Hematopoietic multipotent progenitor cell treated with erythropoietin and hydrocortisone succinate and interleukin-3 and kit ligand, for 6 days (in vitro differentiated cells): ENCODE data around the gene ESRRB.

ENCODE experiments used
- DNase-seq: peaks from one replicate; pipeline ENCODE4 v3.0.0-alpha.2; 2015

Gene ESRRB

DNA sequence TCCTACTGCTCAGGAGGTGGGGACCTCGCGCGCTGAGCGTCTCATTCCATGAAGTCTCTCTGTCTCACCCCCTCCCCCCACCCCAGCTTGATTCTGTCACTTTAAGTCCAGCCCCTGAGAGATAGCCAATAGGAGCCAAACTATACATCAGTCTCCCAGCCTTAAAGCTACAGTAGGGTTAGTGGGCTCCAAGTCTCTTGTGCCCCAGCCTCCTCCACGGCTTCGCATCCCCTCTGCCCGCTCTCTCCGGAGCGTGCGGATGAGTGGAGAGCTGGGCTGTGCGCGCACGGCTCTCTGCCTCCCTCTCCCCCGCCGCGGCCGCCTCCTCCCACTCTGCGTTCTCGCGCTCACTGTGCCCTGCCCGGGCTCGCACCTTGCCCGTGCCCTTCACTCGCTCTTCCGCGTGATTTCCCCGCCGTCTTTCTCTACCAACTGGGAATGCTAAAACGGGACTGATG is at the start of gene ESRRB:
TSS of gene ESRRB (plus strand) at position 191 of the 458 bp plus-strand sequence. CDS start at position 456, 265 bp downstream.
- DNase-seq, result peak; percentile 9

DNA sequence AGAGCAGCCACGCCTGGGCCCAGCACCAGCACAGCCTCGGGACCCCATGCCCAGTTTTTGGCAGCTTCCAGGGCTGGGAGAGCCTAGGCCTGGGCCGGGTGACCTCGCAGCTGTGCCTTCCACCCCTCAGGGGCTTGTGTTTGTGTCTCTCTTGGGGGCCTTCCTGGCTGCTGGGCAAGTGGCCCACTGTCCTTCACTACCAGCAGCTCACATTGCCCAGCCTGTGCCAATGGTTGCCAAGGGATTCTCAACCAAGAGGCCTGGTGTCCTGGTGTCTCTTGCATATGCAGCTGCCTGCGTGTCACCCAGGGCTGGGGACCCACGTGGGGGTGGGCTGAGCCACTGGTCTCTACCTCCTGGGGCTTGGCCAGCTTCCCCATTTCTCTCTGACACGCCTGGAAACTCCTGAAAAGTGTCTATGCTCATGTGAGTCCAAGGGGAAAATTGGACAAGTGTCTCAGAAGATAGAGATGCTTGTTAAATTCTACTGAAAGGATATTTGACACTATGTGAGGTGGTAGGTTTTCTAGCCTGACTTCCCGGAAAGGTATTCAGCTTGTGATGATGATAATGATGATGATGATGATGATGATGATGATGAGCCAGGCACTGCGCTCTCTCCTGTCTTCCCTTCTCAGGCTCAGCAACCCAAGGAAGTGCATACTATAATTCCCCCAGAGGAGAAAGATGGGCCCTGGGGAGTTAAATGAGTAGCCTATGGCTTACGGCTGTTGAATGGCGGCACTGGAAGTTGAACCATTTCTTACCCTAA is 48.8 kb upstream of the ESRRB start:
- no peak for DNase-seq

DNA sequence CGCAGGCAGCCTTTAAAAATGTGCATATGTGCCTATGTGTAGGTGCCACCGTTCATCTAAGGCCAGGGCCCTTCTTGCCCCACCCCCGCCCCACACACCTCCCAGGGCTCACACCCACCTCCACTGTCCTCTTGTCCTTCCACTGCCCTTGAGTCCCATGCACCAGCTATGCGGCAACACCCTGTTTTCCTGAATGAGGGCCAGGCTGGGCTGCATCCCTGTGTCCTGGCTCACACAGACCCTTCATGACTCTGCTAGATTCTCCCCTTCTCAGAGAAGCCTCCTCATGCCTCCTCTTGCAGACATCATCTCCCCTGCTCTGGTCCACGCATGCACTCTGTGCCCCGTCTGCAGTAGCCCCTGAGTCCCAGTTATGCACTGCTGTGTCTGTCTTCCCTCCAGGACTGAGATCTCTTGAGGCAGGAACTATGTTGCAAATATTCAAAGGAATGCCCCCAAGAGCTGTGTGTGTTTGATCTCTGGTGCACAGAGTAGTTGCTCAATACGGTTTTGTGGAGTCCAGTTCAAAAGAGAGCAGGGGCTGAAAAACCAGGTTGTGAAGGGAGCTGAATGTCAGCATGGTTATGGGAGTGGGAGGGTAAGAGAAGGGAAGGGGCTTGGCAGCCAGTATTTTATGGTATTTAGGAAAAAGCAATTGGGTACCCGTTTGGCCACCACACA is 47.3 kb upstream of the ESRRB start:
- DNase-seq, result no peak

DNA sequence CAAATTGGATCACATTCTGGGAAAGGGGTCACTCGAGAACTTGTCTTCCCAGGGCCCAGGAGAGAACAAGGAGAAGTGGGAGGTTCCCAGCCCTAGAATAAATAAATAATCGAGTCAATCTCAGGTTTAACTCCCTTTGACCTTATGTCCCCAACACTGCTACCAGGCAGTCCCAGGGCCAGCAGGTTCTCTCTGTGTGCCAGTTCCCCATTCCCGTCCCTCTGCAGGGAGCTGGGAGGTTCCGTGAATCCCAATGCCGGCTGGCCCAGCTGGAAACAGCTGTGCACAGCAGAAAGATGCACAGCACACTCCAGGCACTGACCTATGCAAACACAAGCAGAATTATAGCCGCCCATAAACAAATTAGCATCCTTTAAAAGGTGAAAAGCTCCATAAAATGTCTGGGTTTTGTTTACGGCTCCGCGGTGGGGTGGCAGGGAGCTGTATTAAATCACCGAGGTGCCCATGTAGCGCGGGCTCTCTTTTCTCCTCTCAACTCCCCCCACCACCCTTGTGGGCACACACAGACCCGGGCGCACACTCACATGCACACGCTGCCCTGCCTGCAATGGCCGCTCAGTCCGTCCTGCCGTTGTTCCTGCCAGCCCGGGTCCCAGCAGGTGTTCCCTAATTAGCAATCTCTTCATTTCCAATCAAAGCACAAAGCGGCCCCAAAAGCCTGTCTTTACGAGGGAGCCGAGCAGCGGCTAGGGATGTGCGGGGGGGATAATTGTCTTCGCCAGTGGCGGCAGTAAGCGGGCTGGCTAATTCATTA is 46.6 kb upstream of the ESRRB start:
- no peak for DNase-seq

DNA sequence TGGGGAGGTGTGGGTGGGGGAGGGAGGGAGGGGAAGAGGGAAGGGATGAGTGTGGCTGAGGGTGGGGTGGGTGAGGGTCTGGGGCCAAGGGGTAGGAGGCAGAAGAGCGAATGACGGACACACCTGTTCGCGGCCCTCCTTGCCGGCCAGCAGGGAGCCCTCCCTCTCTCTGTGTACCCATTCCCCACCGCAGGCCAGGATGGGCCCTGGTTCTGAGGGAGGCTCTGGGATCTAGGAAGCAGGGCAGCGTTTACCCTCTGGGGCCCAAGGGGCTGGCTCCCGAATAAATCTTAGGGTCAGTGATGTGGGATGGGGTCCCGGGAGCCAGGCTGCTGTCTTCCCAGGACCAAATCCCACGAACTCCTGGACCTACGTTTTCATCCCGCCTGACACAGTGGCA is 46.0 kb upstream of the ESRRB start:
- DNase-seq, result no peak

DNA sequence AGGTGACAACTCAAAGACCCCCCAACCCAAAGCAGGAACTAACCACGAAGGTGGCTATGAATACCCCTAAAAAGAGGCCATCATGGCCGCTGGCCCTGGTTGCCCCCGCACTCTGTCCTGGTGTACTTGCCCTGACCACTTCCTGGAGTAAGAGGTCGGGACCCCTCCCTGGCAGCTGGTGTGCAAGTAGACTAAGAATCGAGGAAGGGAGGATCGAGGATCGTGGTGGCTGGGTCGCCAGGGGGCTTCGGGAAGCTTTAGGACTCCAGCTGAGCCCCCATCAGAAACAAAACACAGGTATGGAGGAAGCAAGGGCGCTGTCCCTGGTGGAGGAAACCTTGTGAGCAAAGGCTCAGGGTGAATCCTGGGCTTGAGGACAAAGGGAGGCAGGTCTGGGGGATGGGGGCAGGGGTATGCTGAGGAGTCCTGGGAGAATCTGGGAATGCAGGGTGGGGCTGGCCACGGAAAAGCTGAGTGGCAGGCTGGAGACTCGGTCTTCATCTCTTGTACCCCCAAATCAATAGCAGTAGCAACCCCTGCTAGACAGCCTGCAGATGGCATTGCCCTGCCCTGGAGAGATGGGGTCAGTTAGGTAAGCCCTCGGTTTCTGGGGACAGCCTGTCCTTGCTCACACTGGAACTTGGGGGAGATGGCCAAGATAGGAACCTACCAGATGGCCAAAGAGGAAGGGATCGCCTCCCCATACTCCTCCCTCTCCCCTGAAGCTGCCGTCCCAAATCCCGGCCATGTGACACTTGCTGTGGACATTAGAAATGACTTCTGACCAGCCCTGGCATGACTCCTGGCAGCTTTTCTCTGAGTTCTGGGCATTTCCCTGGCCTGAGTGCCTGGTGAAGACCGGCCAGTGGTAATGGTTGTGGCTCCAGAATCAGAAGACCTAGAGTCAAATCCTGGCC is 45.3 kb upstream of the ESRRB start:
- no peak for DNase-seq

DNA sequence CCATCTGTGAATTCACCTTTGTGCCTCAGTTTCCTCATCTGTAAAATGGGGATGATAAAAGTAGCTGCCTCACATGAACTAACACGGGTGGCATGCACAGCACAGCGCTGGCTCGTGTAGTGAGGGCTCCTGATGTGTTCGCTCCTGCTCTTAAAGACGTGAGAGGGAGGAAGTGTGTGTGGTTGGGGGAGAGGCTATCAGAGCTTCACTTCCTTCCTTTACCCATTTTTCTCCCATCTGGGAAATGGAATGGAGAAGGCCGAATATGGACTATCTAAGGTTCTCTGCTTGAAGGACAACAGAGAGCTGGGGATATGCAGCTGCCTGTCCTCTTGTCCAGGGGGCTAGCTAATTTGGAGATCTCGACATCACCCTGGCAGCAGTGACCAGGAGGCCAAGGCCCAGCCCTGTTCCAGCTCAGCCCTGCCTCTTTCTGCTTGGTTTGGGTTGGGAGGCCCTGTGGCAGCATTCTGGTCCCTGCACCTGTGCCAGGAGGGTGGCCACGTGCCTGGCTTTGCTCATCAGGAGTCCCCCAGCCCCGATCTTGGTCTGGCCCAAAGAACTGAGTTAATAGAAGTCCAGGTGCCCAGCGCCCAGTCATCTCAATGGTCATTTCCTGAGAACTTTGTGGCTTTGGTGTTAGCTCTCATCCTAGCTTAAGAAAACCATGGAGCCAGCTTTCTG is 44.5 kb upstream of the ESRRB start:
- no peak for DNase-seq

DNA sequence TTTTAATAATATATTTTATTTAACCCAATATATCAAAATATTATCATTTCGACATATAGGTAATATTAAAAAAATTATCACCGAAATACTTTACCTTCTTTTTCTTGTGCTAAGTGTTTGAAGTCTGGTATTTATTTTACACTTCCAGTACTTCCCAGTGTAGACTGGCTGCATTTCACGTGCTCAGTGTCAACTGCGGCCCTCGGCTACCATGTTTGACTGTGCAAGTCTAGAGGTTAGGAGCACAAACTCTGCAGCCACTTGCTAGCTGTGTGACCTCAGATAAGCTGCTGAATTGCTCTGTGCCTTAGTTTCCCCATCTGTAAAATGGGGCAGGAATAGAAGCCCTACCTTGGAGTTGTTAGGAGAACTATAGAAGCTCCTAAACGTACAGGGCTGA is 42.3 kb upstream of the ESRRB start:
- no peak for DNase-seq

DNA sequence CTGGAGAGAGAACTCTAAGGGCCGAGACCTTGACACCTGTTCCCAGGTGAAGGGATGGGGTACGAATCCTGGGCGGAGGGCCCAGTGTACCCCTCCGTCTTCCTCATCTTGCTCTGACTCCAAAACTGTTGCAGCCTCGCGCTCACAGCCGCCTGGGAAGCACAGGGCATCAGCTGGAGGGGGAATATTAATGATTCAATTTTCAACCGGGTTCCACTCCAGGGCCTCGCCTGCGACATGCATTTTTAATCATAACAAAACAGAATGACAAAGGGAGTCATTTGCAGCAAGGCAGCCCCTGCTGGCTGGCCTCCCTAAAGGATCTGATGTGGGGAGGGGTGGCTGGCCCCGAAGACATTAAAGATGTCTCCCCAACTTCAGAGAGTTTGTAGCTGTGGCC is 41.6 kb upstream of the ESRRB start:
- no peak for DNase-seq

DNA sequence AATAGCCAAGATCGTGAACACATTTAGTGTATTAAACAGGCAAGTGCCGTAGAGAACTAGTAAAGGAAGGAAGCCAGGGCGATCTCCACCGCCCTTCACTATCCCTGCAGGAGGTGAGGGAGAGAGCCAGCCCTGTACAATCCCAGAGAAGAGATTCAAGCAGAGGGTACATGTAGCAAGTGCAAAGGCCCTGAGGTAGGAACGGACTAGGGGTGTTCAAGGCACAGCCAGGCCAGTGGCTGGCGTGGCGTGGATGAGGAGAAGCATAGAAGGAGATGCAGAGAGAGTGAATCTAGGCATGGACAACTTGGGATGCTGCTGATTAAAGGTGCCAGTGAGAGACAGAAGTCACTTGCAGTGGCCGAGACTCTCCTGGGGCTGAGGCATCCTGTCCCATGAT is 39.1 kb upstream of the ESRRB start:
- no peak for DNase-seq

DNA sequence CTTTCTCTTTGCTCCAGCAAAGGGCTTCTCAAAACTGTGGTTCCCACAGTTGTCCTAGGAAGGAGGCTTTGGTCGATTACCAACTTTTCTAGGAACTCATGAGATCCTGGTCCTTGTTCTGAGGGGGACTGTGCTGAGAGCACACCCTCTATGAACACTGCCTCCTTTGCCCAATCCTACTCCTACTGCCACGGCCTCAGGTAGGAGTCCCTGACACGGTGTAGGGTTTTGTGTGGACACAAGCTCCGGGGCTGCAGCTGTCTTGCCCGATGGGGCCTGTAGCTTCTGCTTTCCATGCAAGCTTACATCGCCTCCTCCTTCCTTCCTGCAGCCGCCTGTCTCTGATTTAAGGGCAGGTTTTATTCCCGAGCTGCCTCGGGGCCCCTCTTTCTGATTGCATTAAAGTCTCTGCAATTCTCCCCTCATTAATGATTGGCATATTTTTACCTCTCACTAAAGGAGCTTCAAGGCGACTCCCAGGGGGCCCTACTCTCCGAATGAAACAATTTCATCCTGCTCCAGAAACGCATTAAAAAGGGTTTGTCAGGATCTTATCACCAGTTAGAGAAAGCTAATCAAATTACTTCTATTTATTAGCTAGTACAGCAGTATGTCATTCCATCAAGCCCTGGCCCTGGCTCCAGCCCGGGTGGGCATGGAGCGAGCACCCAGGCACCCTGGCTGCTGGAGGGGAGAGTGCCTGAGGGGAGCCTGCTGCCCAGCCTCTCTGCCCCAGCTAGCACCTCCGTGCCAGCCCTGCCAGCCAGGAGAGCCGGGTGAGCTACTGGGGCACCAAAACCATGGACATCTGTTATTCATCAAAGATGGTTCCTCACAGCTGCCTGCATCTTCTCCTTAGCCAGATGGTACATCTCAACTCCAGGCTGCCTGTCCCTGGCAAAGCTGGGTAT is 38.0 kb upstream of the ESRRB start:
- no peak for DNase-seq

DNA sequence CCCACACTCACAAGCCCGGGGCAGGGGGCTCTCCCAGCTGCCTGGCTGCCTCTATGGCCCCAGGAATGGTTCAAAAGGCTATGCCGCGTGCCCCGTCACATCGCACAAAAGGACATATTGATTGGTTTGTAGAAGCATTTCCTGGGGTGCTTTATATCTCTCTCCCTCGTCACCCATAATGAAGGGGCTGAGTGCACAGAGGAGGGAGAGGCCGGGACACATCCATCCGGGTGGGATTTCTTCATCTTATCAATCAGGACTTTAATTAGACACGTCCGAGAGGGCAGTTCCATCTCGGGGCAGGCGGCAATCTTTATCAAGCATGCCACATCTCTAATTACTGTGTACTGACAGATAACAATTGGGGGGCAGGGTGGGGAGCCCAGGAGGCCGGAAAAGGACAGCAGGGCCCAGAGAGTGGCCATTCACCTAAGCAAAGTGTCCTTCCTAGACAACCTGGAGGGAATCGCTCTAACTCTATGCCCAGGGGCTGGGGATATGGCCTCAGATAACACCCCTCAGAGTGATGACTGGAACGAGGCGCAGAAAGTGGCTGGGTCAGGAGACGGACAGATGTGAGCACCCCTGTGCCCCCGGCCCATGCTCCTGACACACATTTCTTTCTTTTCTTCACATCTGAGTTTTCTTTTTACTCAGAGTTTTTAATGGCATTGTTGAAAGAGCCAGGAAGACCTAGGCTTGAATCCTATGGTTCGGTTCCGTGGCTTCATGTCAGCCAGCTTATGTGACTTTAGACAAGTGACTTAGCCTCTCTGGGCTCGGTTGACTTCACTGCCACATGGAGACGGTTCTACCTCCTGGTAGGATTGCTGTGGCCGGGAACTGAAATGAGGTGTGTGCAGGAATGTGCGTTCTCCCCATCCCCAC is 36.0 kb upstream of the ESRRB start:
- DNase-seq, result no peak

DNA sequence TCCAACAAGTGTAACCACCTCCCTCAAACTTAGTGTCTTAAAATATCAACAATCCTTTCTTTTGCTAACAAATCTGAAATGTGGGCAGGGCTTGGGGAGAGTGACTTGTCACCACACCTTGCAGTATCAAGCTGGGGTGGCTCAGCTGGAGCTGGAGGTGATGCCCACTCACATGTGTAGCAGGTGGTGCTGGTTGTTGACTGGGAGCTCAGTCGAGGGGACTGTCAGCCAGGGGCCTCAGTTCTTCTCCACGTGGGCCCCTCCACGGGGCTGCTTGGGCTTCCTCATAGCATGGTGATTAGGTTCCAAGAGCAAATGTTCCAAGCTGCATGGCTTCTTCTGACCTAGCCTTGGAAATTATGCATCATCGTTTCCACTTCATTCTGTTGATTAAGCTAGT is 32.6 kb upstream of the ESRRB start:
- DNase-seq, result no peak

DNA sequence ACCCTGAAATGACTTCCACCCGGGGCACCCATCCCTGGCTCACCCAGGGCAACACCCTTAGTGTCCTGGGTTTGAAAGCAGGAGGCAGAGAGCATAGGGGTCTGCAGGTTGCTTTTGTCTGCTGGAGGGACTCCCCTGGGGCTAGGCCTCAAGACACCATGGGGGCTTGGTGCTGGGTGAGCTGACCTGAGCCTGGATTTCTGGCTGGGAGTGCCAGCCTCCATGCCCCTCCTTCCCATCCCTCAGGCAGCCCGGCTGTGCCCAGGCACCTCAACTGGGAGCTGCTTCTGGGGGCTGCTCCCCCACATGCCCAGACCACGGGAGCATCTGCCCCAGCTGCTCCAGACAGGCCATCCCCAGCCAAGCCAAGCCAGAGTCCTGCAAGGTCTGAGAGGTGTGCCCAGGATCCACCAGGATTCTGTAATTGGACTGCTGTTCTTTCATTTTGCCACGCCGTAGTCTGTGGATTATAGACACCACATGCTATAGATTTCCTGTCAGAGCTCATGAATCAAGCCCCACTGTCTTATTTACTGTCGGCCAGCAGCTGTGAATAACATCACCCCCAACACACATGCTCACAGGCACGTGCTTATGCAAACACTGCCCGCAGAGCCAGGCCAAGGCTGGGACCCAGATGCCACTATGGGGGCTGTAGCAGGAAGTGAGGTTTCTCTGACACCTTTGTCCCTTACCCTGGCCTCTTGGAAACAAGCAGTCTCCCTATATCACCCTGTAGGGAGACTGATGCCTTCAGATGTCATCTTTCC is 29.4 kb upstream of the ESRRB start:
- no peak for DNase-seq

DNA sequence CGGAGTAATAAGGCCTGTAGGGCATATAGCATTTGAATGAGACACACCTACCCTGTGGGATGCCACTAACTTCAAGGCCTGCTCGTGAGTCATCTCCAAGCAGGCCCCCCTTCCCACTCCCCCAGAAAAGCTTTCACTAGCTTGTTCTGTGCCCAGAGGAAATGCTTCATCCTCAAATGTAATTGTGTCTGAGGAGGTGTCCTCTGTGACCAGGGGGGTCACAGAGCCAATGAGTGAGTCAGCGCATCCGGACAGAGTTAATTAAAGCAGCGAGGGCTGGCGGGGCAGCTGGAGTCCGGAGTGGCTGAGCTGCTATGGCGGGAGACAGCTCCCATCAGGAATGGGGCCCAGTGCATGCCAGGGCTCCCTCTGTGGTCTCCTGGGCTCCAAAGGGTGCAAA is 27.0 kb upstream of the ESRRB start:
- no peak for DNase-seq

DNA sequence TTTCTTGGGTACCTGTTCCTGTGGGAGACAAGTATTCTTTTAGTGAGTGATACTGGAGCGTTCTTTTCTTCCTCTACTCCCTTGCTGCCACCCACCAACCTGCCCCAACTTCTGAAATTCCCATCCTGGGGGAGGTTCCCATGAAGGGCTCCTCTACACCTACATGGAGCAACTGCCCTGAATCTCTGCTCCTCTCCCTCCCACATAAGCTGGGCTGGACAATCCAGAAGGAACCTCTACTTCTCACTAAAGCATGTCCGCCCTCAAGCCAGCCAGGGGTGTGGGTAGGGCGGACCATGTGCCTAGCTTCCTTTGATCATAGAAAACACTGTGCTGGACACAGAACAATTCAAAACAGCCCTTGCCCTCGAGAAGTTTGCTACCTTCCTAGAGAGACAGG is 25.9 kb upstream of the ESRRB start:
- no peak for DNase-seq

DNA sequence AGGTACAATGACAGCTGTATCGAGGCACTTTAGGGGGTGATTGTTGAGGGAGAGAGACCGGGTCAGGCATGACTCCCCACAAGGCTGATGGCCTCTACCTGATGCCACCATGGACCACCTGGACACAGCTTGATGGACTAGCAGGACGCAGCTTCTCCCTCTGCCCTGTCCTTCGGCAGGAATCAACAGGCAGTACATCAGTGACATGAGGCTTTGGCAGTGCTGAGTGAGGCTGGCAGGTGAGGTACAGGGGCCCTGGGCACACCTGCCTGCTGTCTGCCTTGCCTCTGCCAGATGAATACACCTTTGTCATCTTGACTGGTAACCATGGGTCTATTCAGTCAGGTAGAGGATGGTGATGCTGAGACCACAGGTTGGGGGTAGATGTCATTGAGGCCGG is 25.3 kb upstream of the ESRRB start:
- DNase-seq, result no peak

DNA sequence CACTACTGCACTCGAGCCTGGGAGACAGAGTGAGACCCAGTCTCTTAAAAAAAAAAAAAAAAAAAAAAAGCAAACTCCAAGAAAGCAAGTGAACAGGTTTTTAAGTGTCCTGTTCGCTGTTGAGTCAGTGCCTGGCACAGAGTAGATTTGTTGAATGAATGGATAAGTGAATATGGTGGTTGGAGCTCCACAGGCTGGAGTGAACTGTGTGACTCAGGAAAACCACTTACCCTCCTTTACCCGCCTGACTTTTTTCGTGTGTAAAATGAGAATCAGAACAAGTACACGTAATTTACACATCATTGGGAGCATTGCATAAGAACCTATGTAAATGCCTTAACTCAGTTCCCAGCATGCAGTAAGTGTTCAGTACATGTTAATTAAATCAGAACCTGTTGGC is 24.0 kb upstream of the ESRRB start:
- DNase-seq, result no peak

DNA sequence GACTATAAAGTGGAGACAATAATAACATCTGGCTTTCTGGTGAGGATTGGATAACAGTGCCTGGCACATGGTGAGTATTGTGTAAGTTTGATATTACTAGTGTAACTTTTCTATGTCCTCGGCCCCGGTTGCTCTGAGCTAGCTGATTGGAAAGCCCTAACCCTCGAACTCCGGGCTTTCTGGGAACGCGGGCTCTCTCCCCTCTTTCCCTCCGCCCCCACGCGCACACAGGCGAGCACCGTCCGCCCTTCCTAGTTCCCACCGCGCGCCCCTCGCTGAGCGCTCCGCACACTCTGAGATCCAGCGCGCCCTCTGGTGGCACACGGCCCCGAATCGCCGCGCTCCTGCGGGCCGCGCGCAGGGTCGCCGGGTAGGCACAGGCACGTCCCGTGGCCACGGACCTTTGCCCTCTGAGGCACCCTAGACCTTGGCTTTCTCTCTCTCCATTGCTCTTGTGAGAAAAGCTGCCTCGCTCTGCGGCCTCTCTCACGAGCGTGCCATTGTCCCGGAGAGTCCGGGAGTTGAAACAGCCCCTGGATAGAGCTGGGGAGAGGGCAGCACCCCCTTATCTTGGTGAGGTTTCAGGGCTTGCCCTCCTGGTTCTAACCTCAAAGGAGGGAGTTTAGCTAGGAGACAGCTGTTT is 23.2 kb upstream of the ESRRB start:
- peak; percentile 73 for DNase-seq
